Naive thymus-derived CD4-positive, alpha-beta T cell (primary cell): ENCODE measurements around the gene DAP3. TPM values are rescaled to one million over a fixed set of nuclear protein-coding genes. Genes with fewer than 3 reads are reported as not detected.

Source experiments
- ATAC-seq: fragments of 150-1000 bp; cut with Tn5 transposase; 2 replicates; pipeline ENCODE4 v1.10.0; 2021; ENCODE audit warnings: mild to moderate bottlenecking, moderate library complexity
- CTCF ChIA-PET: fragments of 350-600 bp; sonication (Branson Sonifier 250); formaldehyde crosslinking; loops from one replicate; lab custom pipeline; 2021; ENCODE audit warnings: antibody characterized with exemption; lab: Charles Lee
- POLR2A ChIA-PET: fragments of 350-600 bp; sonication (Branson Sonifier 250); formaldehyde crosslinking; loops from one replicate; lab custom pipeline; 2021; ENCODE audit warnings: antibody characterized with exemption, inconsistent platforms; lab: Charles Lee
- DNase-seq, 9 donors: peaks; one replicate each; pipeline versions ENCODE4 v3.0.0 to v3.0.0-alpha.2; 2020 to 2022; ENCODE audit warnings: mixed read lengths in 1 of 9
- H3K27ac ChIP-seq: one replicate; pipeline ENCODE4 v1.7.0; 2013; ENCODE audit warnings: mild to moderate bottlenecking, low read depth, low read length, moderate library complexity
- H3K27me3 ChIP-seq, 2 donors: one replicate each; pipeline ENCODE4 v1.7.0; 2013; ENCODE audit warnings: low read length in 2 of 2, mild to moderate bottlenecking in 2 of 2, moderate library complexity in 2 of 2; ENCODE audit not compliant: control insufficient read depth in 2 of 2, insufficient read depth in 2 of 2
- H3K36me3 ChIP-seq, 3 experiments: 1 replicate in 2 of 3; 2 replicates in 1 of 3; pipeline ENCODE4 v1.7.0; 2013; ENCODE audit warnings: low read length in 3 of 3, mild to moderate bottlenecking in 3 of 3, moderate library complexity in 1 of 3; ENCODE audit not compliant: insufficient read depth in 3 of 3, control insufficient read depth in 2 of 3
- H3K4me1 ChIP-seq, 2 donors: one replicate each; pipeline ENCODE4 v1.7.0; 2013; ENCODE audit warnings: low read length in 2 of 2, mild to moderate bottlenecking in 2 of 2, moderate library complexity in 1 of 2; ENCODE audit not compliant: control insufficient read depth in 2 of 2, insufficient read depth in 2 of 2
- H3K4me3 ChIP-seq: 2 replicates; pipeline ENCODE4 v1.7.0; 2013; ENCODE audit warnings: mild to moderate bottlenecking, low read length
- H3K9me3 ChIP-seq, 3 experiments: 1 replicate in 2 of 3; 2 replicates in 1 of 3; pipeline ENCODE4 v1.7.0; 2013; ENCODE audit warnings: low read length in 3 of 3; ENCODE audit not compliant: control insufficient read depth in 2 of 3
- H3K27ac Mint-ChIP-seq, 9 donors: one replicate each; pipeline ENCODE4 v1.8.0; 2020 to 2022; ENCODE audit warnings: mixed read lengths in 9 of 9, mild to moderate bottlenecking in 8 of 9, moderate library complexity in 5 of 9, inconsistent platforms in 2 of 9
- H3K27me3 Mint-ChIP-seq, 5 donors: one replicate each; pipeline ENCODE4 v1.8.0; 2021 to 2022; ENCODE audit warnings: mixed read lengths in 5 of 5, mild to moderate bottlenecking in 1 of 5
- H3K36me3 Mint-ChIP-seq, 5 donors: one replicate each; pipeline ENCODE4 v1.8.0; 2020 to 2022; ENCODE audit warnings: mixed read lengths in 5 of 5, mild to moderate bottlenecking in 3 of 5, inconsistent platforms in 1 of 5
- H3K4me1 Mint-ChIP-seq, 7 donors: one replicate each; pipeline ENCODE4 v1.8.0; 2020 to 2022; ENCODE audit warnings: mixed read lengths in 7 of 7, mild to moderate bottlenecking in 3 of 7, inconsistent platforms in 1 of 7
- H3K4me3 Mint-ChIP-seq, 10 donors: one replicate each; pipeline ENCODE4 v1.8.0; 2020 to 2022; ENCODE audit warnings: mild to moderate bottlenecking in 10 of 10, mixed read lengths in 10 of 10, moderate library complexity in 6 of 10, inconsistent platforms in 2 of 10
- H3K9me3 Mint-ChIP-seq, 11 donors: one replicate each; pipeline ENCODE4 v1.8.0; 2020 to 2022; ENCODE audit warnings: mixed read lengths in 11 of 11, mild to moderate bottlenecking in 4 of 11, inconsistent platforms in 1 of 11, moderate library complexity in 1 of 11
- intact Hi-C, 2 donors: fragments of 100-400 bp; cut with micrococcal nuclease; formaldehyde crosslinking; loops; one replicate each; pipeline ENCODE4 v1.15.1; 2023
- polyA plus RNA-seq, 2 donors: library from polyadenylated mRNA; unstranded; fragments of 300-500 nt; fragmentation: Illumina TruSeq; gene quantifications; one replicate each; pipeline ENCODE4 v1.2.3, GENCODE V29; 2021
- total RNA-seq, 6 experiments: library from RNA in 5 of 6; stranded (reverse) in 5 of 6; gene quantifications; 1 replicate in 5 of 6; 2 replicates in 1 of 6; pipeline ENCODE4 v1.2.3 and lab custom pipeline; 2021 to 2026

DAP3 gene
- total and polyA plus RNA-seq, 7 experiments from 2014 or later, result 111 to 155 (median 135) TPM

DNA sequence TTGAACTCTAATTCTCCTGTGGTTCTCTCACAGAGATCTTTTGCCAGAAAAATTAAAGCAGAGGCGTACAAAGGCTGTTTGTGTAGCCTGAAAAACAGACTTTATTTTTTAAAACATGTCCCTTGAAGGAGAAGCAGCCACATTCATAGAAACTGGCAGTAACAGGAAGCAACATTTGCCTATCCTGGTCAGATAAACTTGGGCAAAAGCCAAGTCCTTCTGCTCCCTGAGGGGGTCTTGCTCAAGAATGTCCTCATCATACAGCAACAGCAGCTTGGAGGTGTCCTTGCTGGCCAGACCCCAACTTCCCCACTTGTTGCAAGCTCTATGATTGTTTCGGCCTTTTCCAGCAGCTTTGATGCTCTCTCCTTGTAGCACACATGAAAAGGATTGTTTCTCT lies 42.6 kb upstream of the DAP3 start:
- peaks cover 0 to 10% (median 0%) of the 10 kb centered on the region in 3 experiments for H3K9me3 ChIP-seq
- intact Hi-C loops, result no loop called here
- ChIA-PET POLR2A (no interaction called here), CTCF (interaction anchor here (0.6 kb wide), 1 partner anchor 19 kb away, joined by 4 read pairs; no protein-coding TSS in a partner anchor)
- no peak for ATAC-seq
- H3K27ac ChIP-seq, result no peak overlapping the region
- H3K36me3 ChIP-seq, result no peaks in the 10 kb centered on the region
- Mint-ChIP-seq H3K27me3 (peaks cover 0 to 4% (median 4%) of the 10 kb centered on the region in 5 donors), H3K4me3 (no peak overlapping the region), H3K4me1 (peaks cover 0 to 7% (median 0%) of the 10 kb centered on the region in 7 donors), H3K27ac (peak overlapping the region in 1 of 9 donors; percentile 23), H3K36me3 (peaks cover 5 to 15% (median 9%) of the 10 kb centered on the region in 5 donors), H3K9me3 (peaks cover 3 to 26% (median 14%) of the 10 kb centered on the region in 11 donors)
- peaks cover 0 to 2% of the 10 kb centered on the region in 2 donors for H3K27me3 ChIP-seq
- H3K4me3 ChIP-seq, result no peak overlapping the region
- DNase-seq, result no peak
- H3K4me1 ChIP-seq, result no peaks in the 10 kb centered on the region

DNA sequence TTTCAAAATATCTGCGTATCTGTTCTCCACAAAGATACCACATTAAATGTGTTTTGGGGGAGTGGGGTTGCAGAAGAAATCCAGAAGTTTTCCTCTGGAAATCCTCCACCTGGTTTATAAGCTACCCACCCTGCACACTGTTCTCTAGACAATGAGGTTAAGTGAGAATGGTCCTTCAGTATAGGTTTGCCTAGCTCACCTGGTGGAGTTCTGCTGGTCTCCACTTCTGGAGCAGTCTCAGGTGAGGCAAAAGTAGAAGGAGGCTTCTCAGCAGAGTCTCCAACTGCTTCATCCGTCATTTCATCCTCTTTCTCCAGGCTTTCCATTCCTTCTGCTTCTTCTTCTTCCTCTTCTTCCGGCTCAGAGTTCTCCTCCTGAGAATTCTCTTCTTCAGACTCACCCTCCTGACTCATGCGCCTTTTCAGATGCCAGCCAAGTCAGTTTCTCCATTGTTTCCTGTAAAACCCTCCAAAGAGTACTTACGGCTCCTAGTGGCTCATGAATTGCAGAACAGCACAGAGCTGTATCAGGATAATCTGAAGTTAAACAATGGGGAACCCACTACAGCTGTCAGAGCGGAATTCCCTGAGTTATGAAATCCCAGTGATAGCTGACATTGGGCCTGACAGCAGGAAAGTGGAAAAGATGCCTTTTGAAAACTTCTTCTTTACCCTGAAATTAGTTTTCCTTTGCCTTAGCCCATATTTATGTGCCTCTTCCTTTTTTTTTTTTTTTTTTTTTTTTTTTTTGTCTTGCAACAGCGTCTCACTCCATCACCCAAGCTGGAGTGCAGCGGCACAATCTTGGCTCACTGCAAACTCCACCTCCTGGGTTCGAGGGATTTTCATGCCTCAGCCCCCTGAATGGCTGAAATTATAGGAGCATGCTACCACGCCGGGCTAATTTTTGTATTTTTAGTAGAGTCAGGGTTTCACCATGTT lies 40.4 kb upstream of the DAP3 start:
- Mint-ChIP-seq H3K36me3 (peaks cover 0 to 8% (median 2%) of the 10 kb centered on the region in 5 donors), H3K27me3 (peaks cover 0 to 13% (median 4%) of the 10 kb centered on the region in 5 donors), H3K4me1 (peaks cover 0 to 7% (median 0%) of the 10 kb centered on the region in 7 donors), H3K4me3 (no peak overlapping the region), H3K9me3 (peaks cover 0 to 4% (median 0%) of the 10 kb centered on the region in 11 donors), H3K27ac (no peak overlapping the region)
- CTCF ChIA-PET, result no interaction called here
- intact Hi-C loops, result no loop called here
- POLR2A ChIA-PET, result interaction anchor here (0.9 kb wide), 1 partner anchor 241 kb away, joined by 3 read pairs; no protein-coding TSS in a partner anchor
- DNase-seq (no peak), ATAC-seq (peak; percentile 67)
- Histone ChIP-seq H3K4me1 (no peaks in the 10 kb centered on the region), H3K27ac (no peak overlapping the region), H3K27me3 (no peaks in the 10 kb centered on the region), H3K36me3 (no peaks in the 10 kb centered on the region), H3K4me3 (no peak overlapping the region), H3K9me3 (peaks cover 0 to under 1% (median 0%) of the 10 kb centered on the region in 3 experiments)

DNA sequence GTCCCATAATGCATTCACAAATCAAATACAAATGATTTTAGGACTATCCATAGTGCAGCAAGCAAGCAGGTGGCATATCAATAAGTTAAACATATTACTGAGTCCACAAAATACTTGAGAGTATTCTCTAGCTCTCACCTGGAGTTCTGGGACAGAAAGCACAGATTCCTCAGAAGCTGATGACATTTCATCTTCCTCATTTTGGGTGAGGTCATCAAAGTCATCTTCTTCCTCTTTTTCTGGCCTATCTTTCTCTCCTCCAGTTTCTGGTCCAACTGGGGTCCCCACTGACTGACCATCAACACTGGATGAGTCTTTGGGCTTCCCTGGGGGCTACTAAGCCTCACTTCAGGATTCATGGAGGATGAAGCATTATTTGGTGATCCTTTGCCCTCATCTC lies 39.2 kb upstream of the DAP3 start:
- no peaks in the 10 kb centered on the region for H3K9me3 Mint-ChIP-seq

DNA sequence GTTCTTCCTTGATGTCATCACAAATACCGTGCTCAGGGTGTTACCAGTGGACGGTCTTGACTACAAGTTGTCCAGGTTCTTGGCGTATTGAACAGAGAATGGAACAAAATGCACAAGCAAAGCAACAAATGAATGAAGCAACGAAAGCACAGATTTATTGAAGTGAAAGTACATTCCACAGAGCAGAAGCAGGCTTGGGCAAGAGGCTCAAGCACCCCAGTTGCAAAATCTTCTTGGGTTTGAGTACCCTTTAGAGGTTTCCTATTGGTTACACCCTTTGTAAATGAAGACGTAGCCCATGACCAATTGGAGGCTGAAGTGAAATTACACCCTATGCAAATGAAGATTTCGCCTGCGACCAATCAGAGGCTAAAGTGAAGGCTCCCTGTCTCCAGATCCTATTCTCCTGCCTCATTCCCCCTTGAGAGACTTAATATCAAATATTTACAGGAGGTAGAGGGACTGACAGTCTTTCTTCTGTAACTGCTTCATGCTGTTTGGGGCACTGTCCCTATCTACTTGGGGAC lies 38.6 kb upstream of the DAP3 start:
- no peak overlapping the region for H3K4me3 ChIP-seq
- H3K27me3 ChIP-seq, result no peaks in the 10 kb centered on the region
- H3K9me3 ChIP-seq, result no peaks in the 10 kb centered on the region
- no peaks in the 10 kb centered on the region for H3K9me3 Mint-ChIP-seq
- H3K27ac ChIP-seq, result no peak overlapping the region
- intact Hi-C loops, result no loop called here
- CTCF ChIA-PET, result no interaction called here
- POLR2A ChIA-PET, result no interaction called here
- peaks cover 0 to 8% (median 2%) of the 10 kb centered on the region in 5 donors for H3K36me3 Mint-ChIP-seq
- H3K36me3 ChIP-seq, result no peaks in the 10 kb centered on the region
- no peak for DNase-seq
- no peak overlapping the region for H3K27ac Mint-ChIP-seq
- no peaks in the 10 kb centered on the region for H3K4me1 ChIP-seq
- no peak overlapping the region for H3K4me3 Mint-ChIP-seq
- ATAC-seq, result no peak
- H3K4me1 Mint-ChIP-seq, result peaks cover 0 to 5% (median 0%) of the 10 kb centered on the region in 7 donors
- H3K27me3 Mint-ChIP-seq, result peaks cover 0 to 16% (median 4%) of the 10 kb centered on the region in 5 donors

More for the DNA sequence above, 39.2 kb upstream of the DAP3 start:
- peaks cover 0 to 7% (median 0%) of the 10 kb centered on the region in 7 donors for H3K4me1 Mint-ChIP-seq
- Histone ChIP-seq H3K36me3 (no peaks in the 10 kb centered on the region), H3K9me3 (no peaks in the 10 kb centered on the region), H3K27me3 (no peaks in the 10 kb centered on the region), H3K4me3 (no peak overlapping the region), H3K27ac (no peak overlapping the region), H3K4me1 (no peaks in the 10 kb centered on the region)
- DNase-seq, result no peak
- intact Hi-C loops, result no loop called here
- H3K27ac Mint-ChIP-seq, result no peak overlapping the region
- ChIA-PET POLR2A (no interaction called here), CTCF (interaction anchor here (0.7 kb wide), 1 partner anchor 274 kb away, joined by 4 read pairs; no protein-coding TSS in a partner anchor)
- no peak overlapping the region for H3K4me3 Mint-ChIP-seq
- ATAC-seq, result no peak
- H3K27me3 Mint-ChIP-seq, result peaks cover 0 to 16% (median 4%) of the 10 kb centered on the region in 5 donors
- peaks cover 0 to 8% (median 2%) of the 10 kb centered on the region in 5 donors for H3K36me3 Mint-ChIP-seq

DNA sequence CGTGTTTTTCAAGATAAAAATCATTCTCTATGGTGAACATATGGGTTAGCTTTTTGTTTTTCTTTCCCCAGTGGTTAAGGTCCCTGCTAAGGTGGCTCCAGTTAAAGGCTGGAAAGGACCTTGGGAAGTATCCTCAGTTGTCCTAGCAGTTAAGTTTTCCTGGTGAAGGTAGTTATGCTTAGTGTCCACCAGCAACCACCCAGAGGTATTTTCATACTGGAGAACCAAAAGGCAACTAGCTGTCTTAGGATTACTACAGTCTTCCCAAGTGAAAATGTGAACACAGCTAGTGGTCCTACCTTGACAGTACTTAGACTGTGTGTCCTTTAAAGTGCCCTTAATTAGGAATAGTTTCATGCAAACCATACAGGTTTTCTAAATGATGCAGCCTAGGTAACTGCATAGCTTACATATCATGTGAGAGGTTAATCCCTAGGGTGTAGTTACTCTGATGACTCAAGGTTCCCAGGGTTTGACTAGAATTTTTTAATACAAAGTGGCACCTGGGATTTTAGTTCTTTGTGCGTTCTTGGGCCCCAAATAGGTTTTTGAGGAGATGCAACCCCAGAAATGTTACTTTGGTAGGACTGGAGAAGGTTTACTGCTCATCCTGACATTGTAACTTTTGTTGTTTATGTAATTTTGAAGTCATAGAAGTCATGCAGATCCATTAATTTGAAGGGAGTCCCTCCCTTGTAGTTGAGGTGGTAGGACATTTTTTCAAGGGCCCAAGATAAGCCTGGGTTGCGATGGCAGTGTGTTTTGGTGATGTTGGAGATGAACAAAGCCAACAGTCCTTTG lies 36.8 kb upstream of the DAP3 start:
- peaks cover 0 to 8% (median 3%) of the 10 kb centered on the region in 5 donors for H3K36me3 Mint-ChIP-seq
- CTCF ChIA-PET, result no interaction called here
- ATAC-seq, result no peak
- no peaks in the 10 kb centered on the region for H3K9me3 Mint-ChIP-seq
- no peak overlapping the region for H3K27ac ChIP-seq
- no peak overlapping the region for H3K4me3 Mint-ChIP-seq
- H3K4me1 Mint-ChIP-seq, result peaks cover 0 to 3% (median 0%) of the 10 kb centered on the region in 7 donors
- H3K4me1 ChIP-seq, result no peaks in the 10 kb centered on the region
- H3K4me3 ChIP-seq, result no peak overlapping the region
- H3K9me3 ChIP-seq, result no peaks in the 10 kb centered on the region
- POLR2A ChIA-PET, result no interaction called here
- no peaks in the 10 kb centered on the region for H3K27me3 ChIP-seq
- DNase-seq, result no peak
- intact Hi-C loops, result no loop called here
- peaks cover 0 to 16% (median 3%) of the 10 kb centered on the region in 5 donors for H3K27me3 Mint-ChIP-seq
- H3K27ac Mint-ChIP-seq, result no peak overlapping the region
- H3K36me3 ChIP-seq, result no peaks in the 10 kb centered on the region

DNA sequence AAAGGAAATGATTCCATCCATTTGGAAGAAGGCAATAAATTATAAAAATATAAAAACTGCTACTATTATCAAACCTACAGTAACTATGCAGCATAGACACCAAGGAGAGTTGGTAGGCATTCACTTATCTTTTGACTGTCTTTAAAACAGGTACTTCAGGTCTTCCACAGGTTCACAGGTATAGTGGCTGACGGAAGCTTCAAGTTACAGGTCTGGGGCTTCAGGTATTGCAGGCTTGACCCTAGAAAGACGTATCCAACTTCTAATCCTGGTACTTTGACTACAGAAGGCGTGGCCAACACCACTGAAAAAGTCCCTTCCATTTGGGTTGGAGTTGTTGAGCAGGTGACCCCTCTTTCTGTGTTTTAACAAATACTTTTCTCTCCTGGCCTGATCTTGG lies 35.9 kb upstream of the DAP3 start:
- Mint-ChIP-seq H3K27ac (no peak overlapping the region), H3K27me3 (peaks cover 0 to 16% (median 3%) of the 10 kb centered on the region in 5 donors), H3K9me3 (no peaks in the 10 kb centered on the region), H3K4me3 (peak overlapping the region in 1 of 10 donors; percentile 8), H3K4me1 (peaks cover 0 to 3% (median 0%) of the 10 kb centered on the region in 7 donors), H3K36me3 (peaks cover 0 to 11% (median 3%) of the 10 kb centered on the region in 5 donors)
- Histone ChIP-seq H3K9me3 (no peaks in the 10 kb centered on the region), H3K4me3 (no peak overlapping the region), H3K27ac (no peak overlapping the region), H3K36me3 (no peaks in the 10 kb centered on the region), H3K4me1 (no peaks in the 10 kb centered on the region), H3K27me3 (no peaks in the 10 kb centered on the region)
- ATAC-seq, result no peak
- ChIA-PET POLR2A (no interaction called here), CTCF (no interaction called here)
- no peak for DNase-seq
- intact Hi-C loops, result no loop called here
